GM19025 (cell line): Measurements from ENCODE around the gene TRIP10.

Source experiments
- ATAC-seq: cut with Tn5 transposase; IDR thresholded peaks from one replicate; pipeline ENCODE4 v1.9.1; 2021; ENCODE audit warnings: mild to moderate bottlenecking, low read depth, moderate library complexity; ENCODE audit not compliant: unreplicated experiment

TRIP10 gene

GRCh38 chr19:6710273-6711077 lies 29.0 kb upstream of the TRIP10 start:
- ATAC-seq = no peak

GRCh38 chr19:6711078-6711361 lies 28.5 kb upstream of the TRIP10 start:
- ATAC-seq = no peak

GRCh38 chr19:6711605-6712004 lies 27.9 kb upstream of the TRIP10 start:
- no peak for ATAC-seq

- ATAC-seq = no peak
Observed at GRCh38 chr19:6712231-6712630, 27.2 kb upstream of the TRIP10 start.

DNA sequence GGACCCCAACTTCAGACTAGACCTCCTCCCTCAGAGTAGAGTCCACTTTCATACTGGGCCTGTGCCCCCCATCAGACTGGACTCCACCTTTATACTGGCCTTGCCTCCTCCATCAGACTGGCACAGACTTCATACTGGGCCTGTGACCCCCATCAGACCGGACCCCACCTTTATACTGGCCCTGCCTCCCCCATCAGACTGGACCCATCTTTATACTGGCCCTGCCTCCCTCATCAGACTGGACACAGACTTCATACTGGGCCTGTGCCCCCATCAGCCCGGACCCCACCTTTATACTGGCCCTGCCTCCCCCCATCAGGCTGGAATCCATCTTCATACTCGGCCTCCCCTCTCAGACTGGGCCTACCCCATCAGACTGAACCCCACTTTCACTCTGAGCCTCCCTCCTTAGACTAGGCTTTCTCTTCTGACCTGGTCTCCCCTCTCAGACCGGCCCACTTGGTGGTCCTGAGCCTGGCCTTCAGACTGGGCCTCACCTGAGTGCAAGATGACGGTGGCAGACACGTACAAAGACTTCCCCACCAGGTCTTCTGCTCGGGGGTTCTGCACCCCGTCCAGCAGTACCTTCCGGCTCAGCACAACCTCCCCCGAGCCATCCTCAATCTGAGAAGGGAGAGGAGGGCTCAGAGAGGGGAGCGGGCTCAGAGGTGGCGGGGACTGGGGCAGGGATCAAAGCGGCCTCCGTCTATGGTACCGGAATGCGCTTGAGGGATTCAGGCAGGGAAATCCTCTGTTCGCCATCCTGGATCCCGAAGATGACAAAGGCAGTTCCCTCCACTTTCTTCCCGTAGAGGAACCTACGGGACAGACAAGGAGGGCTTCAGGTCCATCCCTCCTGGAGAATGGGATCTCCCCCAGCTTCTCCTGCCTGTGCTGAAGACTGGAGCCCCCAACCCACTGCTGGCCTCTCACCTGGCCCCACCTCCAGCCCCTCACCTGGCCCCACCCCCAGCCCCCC lies 26.5 kb upstream of the TRIP10 start:
- ATAC-seq = no peak

GRCh38 chr19:6713773-6714692 lies 25.4 kb upstream of the TRIP10 start:
- no peak for ATAC-seq

DNA sequence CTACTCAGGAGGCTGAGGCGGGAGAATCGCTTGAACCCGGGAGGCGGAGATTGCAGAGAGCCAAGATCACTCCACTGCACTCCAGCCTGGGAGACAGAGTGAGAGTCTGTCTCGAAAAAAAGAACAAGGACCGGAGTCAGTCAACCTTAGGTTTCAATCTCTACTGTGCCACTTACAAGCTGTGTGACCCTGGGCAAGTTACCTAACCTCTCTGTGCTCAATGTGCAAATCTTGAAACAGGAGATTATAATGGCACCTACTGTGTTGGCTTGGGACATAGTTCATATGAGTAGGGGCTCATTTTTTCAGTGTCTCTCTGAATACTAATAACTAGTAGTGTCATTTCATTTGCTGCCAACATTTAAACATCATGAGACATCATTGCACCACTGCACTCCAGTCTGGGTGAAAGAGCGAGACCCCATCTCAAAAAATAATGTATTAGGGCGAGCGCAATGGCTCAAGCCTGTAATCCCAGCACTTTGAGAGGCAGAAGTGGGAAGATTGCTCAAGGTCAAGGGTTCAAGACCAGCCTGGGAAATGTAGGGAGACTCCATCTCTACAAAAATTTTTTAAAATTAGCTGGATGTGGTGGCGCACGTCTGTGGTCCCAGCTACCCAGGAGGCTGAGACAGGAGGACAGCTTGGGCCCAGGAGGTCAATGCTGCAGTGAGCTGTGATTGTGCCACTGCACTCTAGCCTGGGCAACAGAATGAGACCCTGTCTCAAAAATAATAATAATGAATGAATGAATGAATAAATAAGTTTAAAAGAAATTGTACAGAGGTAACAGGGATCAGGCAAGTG lies 24.5 kb upstream of the TRIP10 start:
- no peak for ATAC-seq

GRCh38 chr19:6716610-6716970 lies 22.9 kb upstream of the TRIP10 start:
- no peak for ATAC-seq

DNA sequence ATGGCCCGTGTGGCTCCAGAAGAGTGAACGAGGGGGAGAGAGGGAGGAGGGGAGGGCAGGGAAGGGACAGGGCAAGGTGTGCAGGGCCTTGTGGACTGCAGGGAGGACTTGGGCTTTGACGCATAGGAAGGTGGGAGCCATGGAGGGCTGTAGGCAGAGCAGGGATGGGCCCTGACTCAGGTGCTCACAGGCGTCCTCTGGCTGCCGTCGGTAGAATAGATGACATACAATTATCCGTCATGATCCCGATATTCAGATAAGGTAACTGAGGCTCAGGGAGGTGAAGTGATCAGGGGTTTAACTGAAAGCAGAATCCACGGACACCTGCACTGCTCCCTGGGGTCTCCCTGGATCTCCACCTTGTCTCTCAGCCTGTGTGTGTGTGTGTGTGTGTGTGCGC lies 22.4 kb upstream of the TRIP10 start:
- ATAC-seq = no peak

DNA sequence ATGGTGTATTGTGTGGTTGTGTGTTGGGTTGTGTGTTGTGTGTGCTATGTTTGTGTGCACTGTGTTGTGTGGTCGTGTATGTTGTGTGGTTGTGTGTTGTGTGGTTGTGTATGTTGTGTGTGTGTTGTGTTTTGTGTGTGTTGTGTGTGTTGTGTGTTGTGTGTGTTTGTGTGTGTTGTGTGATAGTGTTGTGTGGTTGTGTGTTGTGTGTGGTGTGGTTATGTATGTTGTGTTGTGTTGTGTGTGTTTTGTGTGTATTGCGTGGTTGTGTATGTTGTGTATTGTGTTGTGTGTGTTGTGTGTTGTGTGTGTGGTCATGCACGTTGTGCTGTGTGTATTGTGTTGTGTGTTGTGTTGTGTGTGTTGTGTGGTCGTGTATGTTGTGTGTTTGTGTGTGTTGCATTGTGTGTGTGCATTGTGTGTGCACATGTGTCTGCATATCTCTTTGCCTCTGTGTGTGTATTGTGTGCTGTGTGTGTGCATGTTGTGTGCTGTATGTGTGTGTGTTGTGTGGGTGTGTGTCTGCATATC lies 22.0 kb upstream of the TRIP10 start:
- no peak for ATAC-seq

DNA sequence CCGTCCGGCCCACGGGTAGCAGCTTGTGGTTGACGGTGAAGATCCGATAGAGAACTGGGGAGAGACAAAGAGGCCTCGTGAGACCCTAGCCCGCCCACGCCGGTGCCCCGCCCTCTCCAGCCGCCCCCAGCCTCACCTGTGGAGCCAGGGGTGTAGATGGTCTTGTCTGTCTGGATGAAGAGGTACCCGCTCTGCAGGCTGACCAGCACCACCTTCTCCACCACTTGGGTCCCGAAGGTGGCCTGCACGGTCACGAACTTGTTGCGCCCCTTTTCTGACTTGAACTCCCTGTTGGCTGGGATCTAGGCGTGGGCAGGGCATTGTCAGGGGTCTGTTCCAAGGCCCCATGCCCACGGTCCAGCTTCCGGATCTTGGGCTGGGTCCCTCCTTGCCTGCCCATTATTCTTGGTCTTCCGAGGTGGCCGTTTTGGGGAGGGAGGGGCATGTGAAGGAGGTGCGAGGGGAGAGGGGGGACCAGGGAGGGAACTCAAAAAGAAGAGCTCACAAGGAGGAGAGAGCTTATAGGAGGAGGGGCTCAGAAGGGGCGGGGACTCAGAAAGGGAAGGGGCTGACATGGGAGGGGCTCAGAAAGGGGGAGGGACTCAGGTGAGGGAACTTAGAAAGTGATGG lies 21.3 kb upstream of the TRIP10 start:
- no peak for ATAC-seq

DNA sequence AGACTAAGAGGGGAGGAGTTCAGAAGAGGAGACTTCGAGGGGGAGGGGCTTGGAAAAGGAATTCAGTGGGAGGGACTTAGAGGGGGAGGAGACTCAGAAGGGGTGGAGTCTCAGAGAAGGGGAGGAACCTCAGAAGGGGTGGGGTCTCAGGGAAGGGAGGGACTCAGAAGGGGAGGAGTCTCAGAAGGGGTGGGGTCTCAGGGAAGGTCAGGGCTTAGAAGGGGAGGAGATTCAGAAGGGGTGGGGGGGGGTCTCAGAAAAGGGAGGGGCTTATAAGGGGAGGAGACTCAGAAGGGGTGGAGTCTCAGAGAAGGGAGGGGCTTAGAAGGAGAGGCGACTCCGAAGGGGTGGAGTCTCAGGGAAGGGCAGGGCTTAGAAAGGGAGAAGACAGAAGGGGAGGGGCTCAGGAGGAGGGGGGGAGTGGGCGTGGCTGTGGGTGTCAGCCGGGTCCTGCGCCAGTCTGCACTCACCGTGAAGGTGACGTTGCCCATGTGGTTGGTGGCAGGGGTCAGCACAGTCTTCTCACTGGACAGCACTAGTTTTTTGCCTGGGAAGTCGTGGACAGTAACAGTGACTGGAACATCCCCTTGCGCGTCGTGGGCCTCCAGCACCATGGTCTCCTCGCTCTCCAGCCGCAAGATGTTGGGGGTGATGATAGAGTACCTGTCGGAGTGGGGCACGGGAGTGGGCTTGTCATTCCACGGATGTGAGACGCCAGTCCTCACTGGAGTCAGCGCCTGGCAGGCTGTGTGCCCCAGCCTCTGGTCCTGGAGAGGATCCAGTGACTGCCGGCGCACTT lies 20.5 kb upstream of the TRIP10 start:
- no peak for ATAC-seq

GRCh38 chr19:6719540-6719861 lies 20.0 kb upstream of the TRIP10 start:
- no peak for ATAC-seq

GRCh38 chr19:6719992-6720368 lies 19.5 kb upstream of the TRIP10 start:
- no peak for ATAC-seq

DNA sequence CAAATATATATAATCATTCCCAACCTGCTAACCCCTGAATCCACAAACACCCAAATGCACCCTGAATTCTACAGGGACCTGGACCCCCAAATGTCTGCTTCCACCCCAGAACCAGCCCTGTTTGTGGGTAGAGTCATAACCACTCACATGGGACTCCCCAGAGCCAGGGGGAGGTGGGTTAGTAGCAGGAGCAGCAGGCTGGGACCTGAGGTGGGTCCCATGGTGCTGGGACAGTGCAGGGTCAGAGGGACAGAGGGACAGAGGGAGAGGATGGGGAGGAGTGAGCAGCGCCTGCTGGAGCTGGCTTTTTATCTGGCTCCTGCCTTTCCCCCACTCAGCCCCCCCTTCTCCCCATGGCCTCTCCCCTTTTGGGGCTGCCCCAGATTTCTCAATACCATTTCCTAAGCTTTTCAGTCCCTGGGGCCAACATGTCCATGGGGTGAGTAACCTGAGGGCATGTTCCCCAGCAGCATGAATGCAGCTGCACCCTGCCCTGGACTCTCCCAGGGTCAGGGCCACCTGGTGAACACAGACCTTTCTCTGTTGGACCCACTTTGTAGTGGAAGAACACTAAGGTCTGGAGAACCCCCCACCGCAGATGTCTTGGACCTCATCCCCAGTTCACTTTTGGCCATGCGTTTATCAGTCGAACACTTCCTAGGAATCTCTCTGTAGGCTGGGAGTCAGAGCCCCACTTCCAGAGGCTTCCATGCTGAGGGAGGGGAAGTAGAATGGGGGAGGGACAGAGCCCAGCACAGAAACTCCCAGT lies 18.9 kb upstream of the TRIP10 start, which contains the start of gene C3:
TSS of gene C3 (minus strand) at position 282 of the 769 bp plus-strand sequence. CDS start at position 221, 61 bp downstream.
- no peak for ATAC-seq

- no peak for ATAC-seq
Observed at GRCh38 chr19:6721138-6721474, 18.4 kb upstream of the TRIP10 start.

DNA sequence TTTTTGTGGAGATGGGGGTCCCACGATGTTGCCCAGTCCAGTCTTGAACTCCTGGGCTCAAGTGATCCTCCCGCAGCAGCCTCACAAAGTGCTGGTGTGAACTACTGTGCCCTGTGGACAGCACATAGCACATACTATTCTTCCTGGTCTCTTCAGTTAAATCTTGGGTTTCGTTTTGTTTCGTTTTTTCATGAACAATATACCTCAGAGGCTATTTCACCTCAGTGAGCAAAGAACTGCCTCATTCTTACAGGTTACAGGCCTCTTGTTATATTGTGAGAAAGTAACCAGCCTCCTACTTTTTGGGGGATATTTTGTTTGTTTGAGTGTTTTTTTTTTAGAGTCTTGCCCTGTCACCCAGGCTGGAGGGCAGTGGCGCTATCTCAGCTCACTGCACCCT lies 17.7 kb upstream of the TRIP10 start:
- ATAC-seq = no peak

- no peak for ATAC-seq
Observed at GRCh38 chr19:6723108-6723618, 16.3 kb upstream of the TRIP10 start.
